Measurements from ENCODE around the gene MASP2. TPM values are rescaled to one million over a fixed set of nuclear protein-coding genes. Genes with fewer than 3 reads are reported as not detected.

MASP2 gene
- total and polyA plus RNA-seq, 10 of the 15 experiments (the other 5 are each of a cell fraction or from before 2014, with no cell fraction given) = 0.04 to 0.21 (median 0.06) TPM; not detected in 7

- no peak for TF ChIP-seq USF1 (IDR thresholded peaks at IDR 0.05; ENCODE audit: borderline replicate concordance, extremely low read length, insufficient read depth, low read depth, low read length)
Observed at GRCh38 chr1:10979483-10979920, 67.5 kb downstream of the MASP2 start (continued).

GRCh38 chr1:10978719-10979118 is 68.3 kb downstream of the MASP2 start:
- Histone ChIP-seq H3K79me2 (ENCODE audit: control insufficient read depth, insufficient read depth, low read length) (no peaks in the 10 kb centered on the region), H3K9me3 (replicated peaks; ENCODE audit: control insufficient read depth, insufficient read depth, low read length) (no peaks in the 10 kb centered on the region), H2AFZ (ENCODE audit: control insufficient read depth, low read depth, low read length) (no peak overlapping the region), H3K4me2 (ENCODE audit: control insufficient read depth, insufficient read depth) (no peak overlapping the region), H3K27me3 (replicated peaks in 1 of 2; ENCODE audit: control insufficient read depth in 2 of 2, insufficient read depth in 2 of 2, low read length in 1 of 2) (no peaks in the 10 kb centered on the region), H4K20me1 (ENCODE audit: control insufficient read depth, insufficient read depth) (no peaks in the 10 kb centered on the region), H3K9ac (ENCODE audit: control insufficient read depth, insufficient read depth, low read length) (no peak overlapping the region), H3K4me3 (no peak overlapping the region), H3K27ac (ENCODE audit: control insufficient read depth, insufficient read depth) (no peak overlapping the region), H3K4me1 (ENCODE audit: control insufficient read depth, insufficient read depth, low read length) (peaks cover 11% of the 10 kb centered on the region), H3K36me3 (ENCODE audit: control insufficient read depth in 2 of 2, insufficient read depth in 2 of 2, low read length in 1 of 2) (no peaks in the 10 kb centered on the region)
- ChIA-PET POLR2A (interaction anchor here (0.5 to 1.1 kb wide), 2 partner anchors 14 to 29 kb away, joined by 3 read pairs; no protein-coding TSS in a partner anchor), SMC1A (ENCODE audit: uncharacterized antibody, unreplicated experiment) (interaction anchor here (1.2 to 1.4 kb wide), 2 partner anchors 10 to 14 kb away, joined by 4 read pairs; no protein-coding TSS in a partner anchor), RAD21 (ENCODE audit: unreplicated experiment) (no interaction called here), CTCF (no interaction called here)
- no peak for FAIRE-seq
- no peak for DNase-seq (ENCODE audit: low read depth, low spot score)
- intact Hi-C loops (cut with micrococcal nuclease; ENCODE audit: unreplicated experiment) (no loop called here), in situ Hi-C loops (cut with MboI) (no loop called here)
- 58% methylated on average over 4 of the region's 4 CpGs for WGBS (ENCODE audit: insufficient coverage, insufficient replicate concordance, low lambda C conversion rate, missing lambda C conversion rate)
- no TSS peak for BruUV-seq (replicated peaks)
- ATAC-seq = no peak
- TF ChIP-seq GABPA (IDR thresholded peaks at IDR 0.05; ENCODE audit: low read depth) = no peak
- TF ChIP-seq SIX5 (IDR thresholded peaks at IDR 0.05; ENCODE audit: low read depth, low read length, severe bottlenecking) = no peak
- no peak for TF ChIP-seq IRF3 (IDR thresholded peaks at IDR 0.05)
- no peak for TF ChIP-seq ATF2 (IDR thresholded peaks at IDR 0.05; ENCODE audit: low read length)
- TF ChIP-seq USF1 (IDR thresholded peaks at IDR 0.05; ENCODE audit: borderline replicate concordance, extremely low read length, insufficient read depth, low read depth, low read length) = no peak
- no peak for TF ChIP-seq SUZ12 (IDR thresholded peaks at IDR 0.05; ENCODE audit: unreplicated experiment)
- no peak for TF ChIP-seq NKRF (conservative IDR thresholded peaks at IDR 0.05)
- TF ChIP-seq CHD1 (IDR thresholded peaks at IDR 0.05; ENCODE audit: low read depth, low read length) = no peak
- no peak for TF ChIP-seq SMARCA5 (IDR thresholded peaks at IDR 0.05)
- no peak for TF ChIP-seq TAF1 (IDR thresholded peaks at IDR 0.05; ENCODE audit: borderline replicate concordance, low read depth, low read length)
- TF ChIP-seq SUPT20H (IDR thresholded peaks at IDR 0.05; ENCODE audit: borderline replicate concordance, control insufficient read depth, low read depth, low read length) = no peak
- no peak for TF ChIP-seq BACH1 (IDR thresholded peaks at IDR 0.05; ENCODE audit: borderline replicate concordance)
- TF ChIP-seq ZNF384 (IDR thresholded peaks at IDR 0.05; ENCODE audit: borderline replicate concordance, low read depth, low read length) = no peak

Measured in GM12878 (cell line).